Stimulated activated CD8-positive, alpha-beta memory T cell treated with anti-CD3 and anti-CD28 coated beads, Interleukin-7, amount 100 ng/mL, for 48 hours (primary cell): Measurements from ENCODE around the gene CFAP47.
"Not testable (repeated sequence)": the region's sequence is repeated elsewhere in the genome, so short reads cannot be mapped to it uniquely, and the experiment has no call there.

Source experiments
- DNase-seq, 2 donors: peaks; one replicate each; pipeline ENCODE4 v3.0.0-alpha.2; 2020; ENCODE audit warnings: low read depth in 1 of 2; ENCODE audit errors: extremely low read depth in 1 of 2

The CFAP47 gene

GRCh38 chrX:35919536-35920309 lies at the start of gene CFAP47:
TSS of gene CFAP47 (plus strand) at chrX:35919734. CDS start at chrX:35919800, 66 bp downstream.
- DNase-seq = no peak

- DNase-seq = no peak
These were observed 38.9 kb upstream of the CFAP47 start for GRCh38 chrX:35880601-35881000.

- no peak for DNase-seq
These were observed 33.4 kb upstream of the CFAP47 start for GRCh38 chrX:35886135-35886534.

GRCh38 chrX:35890699-35891098 lies 28.8 kb upstream of the CFAP47 start:
- DNase-seq = peak in 1 of 2 donors; percentile 0

GRCh38 chrX:35986816-35987215 lies 67.3 kb downstream of the CFAP47 start:
- DNase-seq = not testable (repeated sequence)

GRCh38 chrX:36007207-36007606 lies 87.7 kb downstream of the CFAP47 start:
- DNase-seq = no peak

- DNase-seq = no peak
These were observed 99.6 kb downstream of the CFAP47 start for GRCh38 chrX:36019125-36019524.

GRCh38 chrX:36035550-36035949 lies 116.0 kb downstream of the CFAP47 start:
- no peak for DNase-seq

GRCh38 chrX:36062778-36063177 lies 143.2 kb downstream of the CFAP47 start:
- DNase-seq = no peak

GRCh38 chrX:36071061-36071460 lies 151.5 kb downstream of the CFAP47 start:
- no peak for DNase-seq

GRCh38 chrX:36075009-36075408 lies 155.5 kb downstream of the CFAP47 start:
- DNase-seq = not testable (repeated sequence)

GRCh38 chrX:36083256-36083655 lies 163.7 kb downstream of the CFAP47 start:
- DNase-seq = no peak

- DNase-seq = no peak
These were observed 167.8 kb downstream of the CFAP47 start for GRCh38 chrX:36087366-36087765.

GRCh38 chrX:36088939-36089338 lies 169.4 kb downstream of the CFAP47 start:
- not testable (repeated sequence) for DNase-seq

GRCh38 chrX:36102425-36102824 lies 182.9 kb downstream of the CFAP47 start:
- DNase-seq = no peak

- DNase-seq = no peak
These were observed 196.7 kb downstream of the CFAP47 start for GRCh38 chrX:36116222-36116621.

GRCh38 chrX:36159254-36159653 lies 239.7 kb downstream of the CFAP47 start:
- no peak for DNase-seq

- no peak for DNase-seq
These were observed 240.5 kb downstream of the CFAP47 start for GRCh38 chrX:36160081-36160480.

GRCh38 chrX:36198575-36198974 lies 279.0 kb downstream of the CFAP47 start:
- no peak for DNase-seq

GRCh38 chrX:36199928-36200327 lies 280.4 kb downstream of the CFAP47 start:
- DNase-seq = no peak

GRCh38 chrX:36214924-36215323 lies 295.4 kb downstream of the CFAP47 start:
- no peak for DNase-seq

GRCh38 chrX:36218801-36219200 lies 299.3 kb downstream of the CFAP47 start:
- no peak for DNase-seq
